Fibroblast of skin of abdomen (primary cell): ENCODE data around the gene SUB1.

Experiments used
- DNase-seq: peaks from one replicate; pipeline ENCODE4 v3.0.0-alpha.2; 2013

Gene SUB1

DNA sequence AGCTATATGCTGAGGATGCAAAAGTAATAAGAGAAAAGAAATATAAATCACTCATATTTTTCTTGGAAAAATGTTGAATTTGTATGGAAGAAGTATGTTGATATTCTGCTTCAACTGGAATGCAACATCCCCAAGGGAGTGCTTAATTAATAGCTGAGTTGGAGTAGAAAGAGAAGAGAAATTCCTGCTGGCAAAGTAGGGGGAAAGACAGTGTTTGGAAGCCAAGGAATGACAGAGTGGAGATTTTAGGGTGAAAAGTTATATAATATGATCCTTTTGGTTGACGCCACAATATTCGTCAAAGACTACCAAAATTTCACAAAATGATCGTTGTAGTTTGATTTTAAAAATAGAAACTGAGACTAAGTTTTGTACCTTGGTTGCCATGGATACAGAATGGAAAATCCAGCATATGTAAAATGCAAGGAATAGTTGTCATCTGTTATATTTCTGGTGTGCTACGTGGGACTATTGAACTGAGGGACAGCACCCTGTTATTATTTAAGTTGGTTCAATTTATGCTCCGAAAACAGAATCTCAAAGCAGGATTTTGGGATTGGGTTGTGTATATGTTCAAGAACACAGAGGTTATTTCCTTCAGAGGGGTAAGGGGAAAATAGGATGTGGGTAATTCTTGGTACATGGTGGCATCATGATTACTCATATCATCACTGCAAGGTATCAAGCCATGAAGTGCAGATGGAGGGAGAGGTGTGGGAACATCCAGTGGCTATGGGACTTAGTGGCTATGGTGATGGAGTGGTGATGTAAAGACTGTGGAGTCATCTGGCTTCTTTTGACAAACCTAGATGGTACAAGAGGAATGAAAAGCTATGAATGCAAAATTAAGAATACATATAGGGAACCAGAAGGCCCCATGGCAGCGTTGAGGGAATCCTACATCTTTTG, 61.0 kb downstream of the SUB1 start:
- DNase-seq: peak; percentile 36

DNA sequence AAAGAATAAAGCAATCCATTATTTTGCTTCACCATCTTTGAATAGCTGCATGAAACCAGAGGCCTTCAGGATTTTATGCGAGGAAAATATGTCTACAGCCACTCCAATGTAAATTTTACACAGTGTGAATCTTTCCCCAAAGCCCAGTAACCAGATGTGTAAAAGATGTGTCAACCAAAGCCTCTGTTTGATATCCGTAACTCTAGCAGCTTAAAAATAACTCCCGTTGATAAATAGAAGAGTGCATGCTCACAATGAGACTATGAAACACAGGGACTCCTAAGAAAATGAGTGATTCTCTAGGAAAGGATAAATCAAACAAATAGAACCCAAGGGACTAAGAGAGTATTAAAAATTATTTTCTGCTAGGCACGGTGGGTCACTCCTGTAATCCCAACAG, 65.7 kb downstream of the SUB1 start:
- DNase-seq: no peak

- no peak for DNase-seq
Measured at GRCh38 chr5:32651638-32652037, 66.3 kb downstream of the SUB1 start.
